HepG2 (cell line): ENCODE measurements around the gene FIZ1. TPM values are rescaled to one million over a fixed set of nuclear protein-coding genes. Genes with fewer than 3 reads are reported as not detected.

Source experiments
- CBX5 ChIP-seq: sonication (generic); formaldehyde crosslinking; IDR thresholded peaks from 2 replicates; pipeline ENCODE4 v1.4.0; 2020; ENCODE audit warnings: missing genetic modification reagents, borderline replicate concordance
- HCFC1 ChIP-seq: fragments of 150-350 bp; IDR thresholded peaks from 2 replicates; pipeline ENCODE4 v1.6.1; 2014; ENCODE audit warnings: low read depth, low read length
- KDM2A ChIP-seq: sonication (generic); formaldehyde crosslinking; IDR thresholded peaks from 2 replicates; pipeline ENCODE4 v1.4.0; 2020; ENCODE audit warnings: low read depth, missing genetic modification reagents, borderline replicate concordance
- KMT2A ChIP-seq: sonication (generic); formaldehyde crosslinking; IDR thresholded peaks from 2 replicates; pipeline ENCODE4 v1.4.0; 2020; ENCODE audit warnings: missing genetic modification reagents
- NFIC ChIP-seq: IDR thresholded peaks from 2 replicates; pipeline ENCODE4 v1.6.1; 2012; ENCODE audit warnings: mild to moderate bottlenecking, low read length, inconsistent platforms
- NFYC ChIP-seq: IDR thresholded peaks from 2 replicates; pipeline ENCODE4 v1.6.1; 2016; ENCODE audit warnings: missing genetic modification reagents, missing compliant biosample characterization
- ONECUT2 ChIP-seq: sonication (generic); formaldehyde crosslinking; IDR thresholded peaks from 2 replicates; pipeline ENCODE4 v1.4.0; 2020; ENCODE audit warnings: missing genetic modification reagents
- RBFOX2 ChIP-seq: fragments of 200-400 bp; formaldehyde crosslinking; IDR thresholded peaks from 2 replicates; pipeline ENCODE4 v1.6.1; 2017; ENCODE audit warnings: low read depth, mild to moderate bottlenecking, low read length
- SAP130 ChIP-seq: IDR thresholded peaks from 2 replicates; pipeline ENCODE4 v1.6.1; 2016; ENCODE audit warnings: low read depth
- TEAD3 ChIP-seq: optimal IDR thresholded peaks from 2 replicates; pipeline ENCODE3; 2016; ENCODE audit warnings: borderline replicate concordance
- ZBTB42 ChIP-seq: sonication (generic); formaldehyde crosslinking; IDR thresholded peaks from 2 replicates; pipeline ENCODE4 v1.5.0; 2020; ENCODE audit warnings: mild to moderate bottlenecking, missing genetic modification reagents
- ZKSCAN5 ChIP-seq: sonication (generic); formaldehyde crosslinking; IDR thresholded peaks from 2 replicates; pipeline ENCODE4 v1.5.1; 2020; ENCODE audit warnings: mild to moderate bottlenecking, missing genetic modification reagents
- ZNF780A ChIP-seq: sonication (generic); formaldehyde crosslinking; IDR thresholded peaks from 2 replicates; pipeline ENCODE4 v1.8.0; 2022; ENCODE audit warnings: mild to moderate bottlenecking, missing genetic modification reagents, moderate library complexity
- ZNF816 ChIP-seq: sonication (generic); formaldehyde crosslinking; IDR thresholded peaks from 2 replicates; pipeline ENCODE4 v1.8.0; 2022; ENCODE audit warnings: missing genetic modification reagents, mild to moderate bottlenecking, borderline replicate concordance
- ZSCAN29 ChIP-seq: sonication (generic); formaldehyde crosslinking; conservative IDR thresholded peaks from 2 replicates; pipeline ENCODE4 v1.4.0; 2020; ENCODE audit warnings: mild to moderate bottlenecking, missing genetic modification reagents
- ZZZ3 ChIP-seq: sonication (generic); formaldehyde crosslinking; IDR thresholded peaks from 2 replicates; pipeline ENCODE4 v1.4.0; 2020; ENCODE audit warnings: missing genetic modification reagents, mild to moderate bottlenecking, borderline replicate concordance
- polyA plus RNA-seq, 8 experiments: library from polyadenylated mRNA; depleted of rRNA in 3 of 8; stranded (reverse) in 7 of 8; unstranded in 1 of 8; fragments of >200 nt; fragmentation: Illumina TruSeq in 4 of 8; extraction: Trizol in 4 of 8; gene quantifications; 2 replicates each; pipeline versions ENCODE4 v1.2.1 to v1.2.3, GENCODE V29; 2011 to 2016; ENCODE audit warnings: low read depth in 4 of 8, missing spikeins in 1 of 8, mixed read lengths in 1 of 8; ENCODE audit not compliant: insufficient read depth in 1 of 8
- total RNA-seq, 5 experiments: library from RNA; depleted of rRNA; stranded (reverse); fragments of >200 nt; fragmentation: Illumina TruSeq; extraction: Trizol; gene quantifications; 2 replicates each; pipeline ENCODE4 v1.2.3, GENCODE V29; 2016; ENCODE audit warnings: low read depth in 1 of 5
- TF ChIP-seq, protein P1 (sequence below): sonication (generic); formaldehyde crosslinking; IDR thresholded peaks from 2 replicates; pipeline ENCODE4 v1.8.1; 2022; ENCODE audit warnings: low read depth, mild to moderate bottlenecking, missing genetic modification reagents
- TF ChIP-seq, protein P2 (sequence below): sonication (generic); formaldehyde crosslinking; IDR thresholded peaks from 2 replicates; pipeline ENCODE4 v1.9.0; 2021; ENCODE audit warnings: missing genetic modification reagents, mild to moderate bottlenecking, borderline replicate concordance
- TF ChIP-seq, protein P3 (sequence below): IDR thresholded peaks from 2 replicates; pipeline ENCODE4 v1.6.1; 2016; ENCODE audit warnings: low read depth, borderline replicate concordance
- TF ChIP-seq, protein P4 (sequence below): sonication (generic); formaldehyde crosslinking; IDR thresholded peaks from 2 replicates; pipeline ENCODE4 v1.5.0; 2020; ENCODE audit warnings: missing genetic modification reagents
- TF ChIP-seq, protein P5 (sequence below): conservative IDR thresholded peaks from 2 replicates; pipeline ENCODE4 v1.6.1; 2018; ENCODE audit warnings: missing genetic modification reagents
- TF ChIP-seq, protein P6 (sequence below): sonication (generic); formaldehyde crosslinking; IDR thresholded peaks from 2 replicates; pipeline ENCODE4 v1.5.1; 2020; ENCODE audit warnings: missing genetic modification reagents, mild to moderate bottlenecking, borderline replicate concordance

The FIZ1 gene
- total and polyA plus RNA-seq, 2 of the 13 experiments (the other 11 are each of a cell fraction or from before 2014, with no cell fraction given), result 3.6 to 5.9 TPM

DNA sequence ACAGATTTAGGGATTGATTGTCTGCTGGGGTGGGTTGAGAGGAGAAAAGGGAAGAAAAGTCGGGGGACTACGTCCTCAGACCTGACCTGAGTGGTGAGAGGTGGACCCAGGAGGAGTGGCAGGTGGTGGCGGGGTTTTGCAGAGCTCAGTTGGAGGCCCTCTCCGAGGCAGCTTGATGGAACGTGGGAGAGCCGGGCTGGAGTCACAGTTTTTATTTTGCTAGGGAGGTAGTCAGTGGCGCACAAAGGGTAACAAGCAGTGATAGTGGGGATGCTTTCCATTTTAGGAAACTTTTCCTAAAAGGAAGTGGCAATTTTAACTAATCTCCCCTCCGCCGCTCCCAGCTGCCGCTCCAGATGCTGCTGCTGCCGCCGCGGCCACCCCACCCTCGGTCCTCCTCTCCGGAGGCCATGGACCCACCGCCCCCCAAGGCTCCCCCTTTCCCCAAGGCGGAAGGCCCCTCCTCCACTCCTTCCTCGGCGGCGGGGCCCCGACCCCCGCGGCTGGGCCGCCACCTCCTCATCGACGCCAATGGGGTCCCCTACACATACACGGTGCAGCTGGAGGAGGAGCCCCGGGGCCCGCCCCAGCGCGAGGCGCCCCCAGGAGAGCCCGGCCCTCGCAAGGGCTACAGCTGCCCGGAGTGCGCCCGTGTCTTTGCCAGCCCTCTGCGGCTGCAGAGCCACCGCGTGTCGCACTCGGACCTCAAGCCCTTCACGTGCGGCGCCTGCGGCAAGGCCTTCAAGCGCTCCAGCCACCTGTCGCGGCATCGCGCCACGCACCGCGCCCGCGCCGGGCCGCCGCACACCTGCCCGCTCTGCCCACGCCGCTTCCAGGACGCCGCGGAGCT is 43.1 kb upstream of the FIZ1 start (continued):
- TF ChIP-seq ONECUT2 (no peak), ZNF780A (no peak), ZZZ3 (CRISPR knock-in tag) (no peak), NFYC (CRISPR knock-in tag) (no peak), ZKSCAN5 (CRISPR knock-in tag) (no peak), ZSCAN29 (no peak), KDM2A (CRISPR knock-in tag) (peak; percentile 56), NFIC (no peak), TEAD3 (CRISPR knock-in tag) (no peak), ZBTB42 (CRISPR knock-in tag) (no peak), KMT2A (no peak), ZNF816 (CRISPR knock-in tag) (no peak), RBFOX2 (peak; percentile 81), HCFC1 (no peak), CBX5 (CRISPR knock-in tag) (no peak), SAP130 (CRISPR knock-in tag) (peak; percentile 17; the same call in 1 of the 2 replicates)
- TF ChIP-seq, protein P1, sequence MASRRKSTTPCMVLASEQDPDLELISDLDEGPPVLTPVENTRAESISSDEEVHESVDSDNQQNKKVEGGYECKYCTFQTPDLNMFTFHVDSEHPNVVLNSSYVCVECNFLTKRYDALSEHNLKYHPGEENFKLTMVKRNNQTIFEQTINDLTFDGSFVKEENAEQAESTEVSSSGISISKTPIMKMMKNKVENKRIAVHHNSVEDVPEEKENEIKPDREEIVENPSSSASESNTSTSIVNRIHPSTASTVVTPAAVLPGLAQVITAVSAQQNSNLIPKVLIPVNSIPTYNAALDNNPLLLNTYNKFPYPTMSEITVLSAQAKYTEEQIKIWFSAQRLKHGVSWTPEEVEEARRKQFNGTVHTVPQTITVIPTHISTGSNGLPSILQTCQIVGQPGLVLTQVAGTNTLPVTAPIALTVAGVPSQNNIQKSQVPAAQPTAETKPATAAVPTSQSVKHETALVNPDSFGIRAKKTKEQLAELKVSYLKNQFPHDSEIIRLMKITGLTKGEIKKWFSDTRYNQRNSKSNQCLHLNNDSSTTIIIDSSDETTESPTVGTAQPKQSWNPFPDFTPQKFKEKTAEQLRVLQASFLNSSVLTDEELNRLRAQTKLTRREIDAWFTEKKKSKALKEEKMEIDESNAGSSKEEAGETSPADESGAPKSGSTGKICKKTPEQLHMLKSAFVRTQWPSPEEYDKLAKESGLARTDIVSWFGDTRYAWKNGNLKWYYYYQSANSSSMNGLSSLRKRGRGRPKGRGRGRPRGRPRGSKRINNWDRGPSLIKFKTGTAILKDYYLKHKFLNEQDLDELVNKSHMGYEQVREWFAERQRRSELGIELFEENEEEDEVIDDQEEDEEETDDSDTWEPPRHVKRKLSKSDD (CRISPR knock-in tag), result no peak
- TF ChIP-seq, protein P2, sequence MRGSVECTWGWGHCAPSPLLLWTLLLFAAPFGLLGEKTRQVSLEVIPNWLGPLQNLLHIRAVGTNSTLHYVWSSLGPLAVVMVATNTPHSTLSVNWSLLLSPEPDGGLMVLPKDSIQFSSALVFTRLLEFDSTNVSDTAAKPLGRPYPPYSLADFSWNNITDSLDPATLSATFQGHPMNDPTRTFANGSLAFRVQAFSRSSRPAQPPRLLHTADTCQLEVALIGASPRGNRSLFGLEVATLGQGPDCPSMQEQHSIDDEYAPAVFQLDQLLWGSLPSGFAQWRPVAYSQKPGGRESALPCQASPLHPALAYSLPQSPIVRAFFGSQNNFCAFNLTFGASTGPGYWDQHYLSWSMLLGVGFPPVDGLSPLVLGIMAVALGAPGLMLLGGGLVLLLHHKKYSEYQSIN (CRISPR knock-in tag), result no peak
- TF ChIP-seq, protein P3, sequence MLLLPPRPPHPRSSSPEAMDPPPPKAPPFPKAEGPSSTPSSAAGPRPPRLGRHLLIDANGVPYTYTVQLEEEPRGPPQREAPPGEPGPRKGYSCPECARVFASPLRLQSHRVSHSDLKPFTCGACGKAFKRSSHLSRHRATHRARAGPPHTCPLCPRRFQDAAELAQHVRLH, result no peak
- TF ChIP-seq, protein P4, sequence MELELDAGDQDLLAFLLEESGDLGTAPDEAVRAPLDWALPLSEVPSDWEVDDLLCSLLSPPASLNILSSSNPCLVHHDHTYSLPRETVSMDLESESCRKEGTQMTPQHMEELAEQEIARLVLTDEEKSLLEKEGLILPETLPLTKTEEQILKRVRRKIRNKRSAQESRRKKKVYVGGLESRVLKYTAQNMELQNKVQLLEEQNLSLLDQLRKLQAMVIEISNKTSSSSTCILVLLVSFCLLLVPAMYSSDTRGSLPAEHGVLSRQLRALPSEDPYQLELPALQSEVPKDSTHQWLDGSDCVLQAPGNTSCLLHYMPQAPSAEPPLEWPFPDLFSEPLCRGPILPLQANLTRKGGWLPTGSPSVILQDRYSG (CRISPR knock-in tag), result peak; percentile 29; the same call in 1 of the 2 replicates
- TF ChIP-seq, protein P5, sequence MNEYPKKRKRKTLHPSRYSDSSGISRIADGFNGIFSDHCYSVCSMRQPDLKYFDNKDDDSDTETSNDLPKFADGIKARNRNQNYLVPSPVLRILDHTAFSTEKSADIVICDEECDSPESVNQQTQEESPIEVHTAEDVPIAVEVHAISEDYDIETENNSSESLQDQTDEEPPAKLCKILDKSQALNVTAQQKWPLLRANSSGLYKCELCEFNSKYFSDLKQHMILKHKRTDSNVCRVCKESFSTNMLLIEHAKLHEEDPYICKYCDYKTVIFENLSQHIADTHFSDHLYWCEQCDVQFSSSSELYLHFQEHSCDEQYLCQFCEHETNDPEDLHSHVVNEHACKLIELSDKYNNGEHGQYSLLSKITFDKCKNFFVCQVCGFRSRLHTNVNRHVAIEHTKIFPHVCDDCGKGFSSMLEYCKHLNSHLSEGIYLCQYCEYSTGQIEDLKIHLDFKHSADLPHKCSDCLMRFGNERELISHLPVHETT (CRISPR knock-in tag), result no peak
- TF ChIP-seq, protein P6, sequence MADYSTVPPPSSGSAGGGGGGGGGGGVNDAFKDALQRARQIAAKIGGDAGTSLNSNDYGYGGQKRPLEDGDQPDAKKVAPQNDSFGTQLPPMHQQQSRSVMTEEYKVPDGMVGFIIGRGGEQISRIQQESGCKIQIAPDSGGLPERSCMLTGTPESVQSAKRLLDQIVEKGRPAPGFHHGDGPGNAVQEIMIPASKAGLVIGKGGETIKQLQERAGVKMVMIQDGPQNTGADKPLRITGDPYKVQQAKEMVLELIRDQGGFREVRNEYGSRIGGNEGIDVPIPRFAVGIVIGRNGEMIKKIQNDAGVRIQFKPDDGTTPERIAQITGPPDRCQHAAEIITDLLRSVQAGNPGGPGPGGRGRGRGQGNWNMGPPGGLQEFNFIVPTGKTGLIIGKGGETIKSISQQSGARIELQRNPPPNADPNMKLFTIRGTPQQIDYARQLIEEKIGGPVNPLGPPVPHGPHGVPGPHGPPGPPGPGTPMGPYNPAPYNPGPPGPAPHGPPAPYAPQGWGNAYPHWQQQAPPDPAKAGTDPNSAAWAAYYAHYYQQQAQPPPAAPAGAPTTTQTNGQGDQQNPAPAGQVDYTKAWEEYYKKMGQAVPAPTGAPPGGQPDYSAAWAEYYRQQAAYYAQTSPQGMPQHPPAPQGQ (CRISPR knock-in tag), result no peak
